ENCODE results near the gene PRIM2. TPM values are rescaled to one million over a fixed set of nuclear protein-coding genes. Genes with fewer than 3 reads are reported as not detected.

PRIM2 gene
- total RNA-seq, 2 experiments from 2014 or later = 29.3 to 32.9 TPM

Small RNA genes lying within 50 kb of the gene (microRNA-seq; reads per million reads assigned to microRNA genes)
- gene MIR548U = not detected

Other genes starting within 250 kb of the PRIM2 start
- 10 to 100 TPM; 68.0 to 68.2 TPM for gene ZNF451, start 227.4 kb upstream of the PRIM2 start, total RNA-seq
- 1 to 10 TPM; 7.3 to 7.6 TPM for gene BAG2, start 145.3 kb upstream of the PRIM2 start, total RNA-seq
- gene RAB23, start 95.3 kb upstream of the PRIM2 start, total RNA-seq = 1 to 10 TPM; 1.9 to 2.1 TPM

Measured in activated naive CD8-positive, alpha-beta T cell treated with anti-CD3 and anti-CD28 coated beads, Interleukin-2, amount 10 ng/mL, durations not matched to agents 7 days and 5 days (primary cell).